Fibroblast of skin of left quadriceps (primary cell): ENCODE measurements around the gene G3BP1.
A peak's percentile ranks its signal among the peaks of the same experiment; 100 is the strongest.
"Not testable (repeated sequence)": the region's sequence is repeated elsewhere in the genome, so short reads cannot be mapped to it uniquely, and the experiment has no call there.

Experiments used
- DNase-seq, 2 experiments: peaks; one replicate each; pipeline ENCODE4 v3.0.0-alpha.2; 2013; ENCODE audit warnings: low read depth in 2 of 2

Gene G3BP1

DNA sequence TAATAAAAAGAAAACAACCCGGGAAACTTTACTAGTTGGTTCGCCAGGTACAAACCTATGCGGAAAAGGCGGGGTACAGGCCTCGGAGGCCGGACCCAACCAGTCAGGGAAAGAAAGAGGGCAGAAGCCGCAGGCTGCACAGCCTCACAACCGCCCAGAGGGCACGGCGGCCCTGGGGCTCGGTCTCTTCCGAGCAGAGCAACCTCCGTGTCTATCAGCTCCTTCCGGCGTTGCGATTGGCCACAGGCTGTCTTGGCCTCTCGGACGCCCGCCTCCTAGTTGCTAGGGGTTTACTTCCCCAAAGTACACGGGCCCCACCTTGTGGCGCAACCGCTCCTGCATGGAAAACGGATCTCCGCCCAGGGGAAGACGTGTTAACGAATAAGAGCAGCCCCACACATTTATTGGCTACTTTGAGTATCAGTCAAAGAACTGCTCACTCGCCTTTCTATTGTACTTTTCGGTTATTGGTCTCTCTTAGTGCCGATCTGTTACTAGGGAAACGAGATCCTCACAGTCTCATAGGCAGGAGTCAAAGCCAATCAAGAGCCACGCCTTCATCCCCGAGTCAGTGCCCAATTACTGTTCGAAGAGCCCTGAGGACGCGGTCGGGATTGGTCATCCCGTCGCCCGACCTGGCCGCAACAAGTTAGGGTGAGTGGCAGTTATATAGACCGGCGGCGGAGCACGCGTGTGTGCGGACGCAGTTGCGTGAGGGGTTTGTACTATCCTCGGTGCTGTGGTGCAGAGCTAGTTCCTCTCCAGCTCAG, at the start of gene G3BP1:
TSS of gene G3BP1 (plus strand) at position 696 of the 770 bp plus-strand sequence. CDS start 14,667 bp downstream, outside the sequence.
- DNase-seq: peak; percentile 100

DNA sequence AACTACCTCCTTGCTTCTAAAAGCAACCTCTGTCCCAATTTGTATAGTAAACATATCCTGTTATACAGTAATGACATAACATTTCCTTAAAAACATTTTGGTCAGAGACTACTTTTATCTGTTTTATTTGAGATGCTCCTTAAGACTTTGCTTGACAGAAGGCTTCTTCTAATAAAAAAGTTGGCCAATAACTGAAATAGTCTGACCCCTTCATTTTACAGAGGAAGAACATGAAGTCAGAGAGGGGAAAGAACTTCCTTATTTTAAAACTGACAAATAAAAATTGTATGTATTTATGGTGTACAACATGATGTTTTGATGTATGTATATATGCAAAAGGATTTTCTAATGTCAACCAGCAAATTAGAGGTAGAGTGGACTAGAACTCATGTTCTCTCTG, 49.2 kb upstream of the G3BP1 start:
- no peak for DNase-seq

DNA sequence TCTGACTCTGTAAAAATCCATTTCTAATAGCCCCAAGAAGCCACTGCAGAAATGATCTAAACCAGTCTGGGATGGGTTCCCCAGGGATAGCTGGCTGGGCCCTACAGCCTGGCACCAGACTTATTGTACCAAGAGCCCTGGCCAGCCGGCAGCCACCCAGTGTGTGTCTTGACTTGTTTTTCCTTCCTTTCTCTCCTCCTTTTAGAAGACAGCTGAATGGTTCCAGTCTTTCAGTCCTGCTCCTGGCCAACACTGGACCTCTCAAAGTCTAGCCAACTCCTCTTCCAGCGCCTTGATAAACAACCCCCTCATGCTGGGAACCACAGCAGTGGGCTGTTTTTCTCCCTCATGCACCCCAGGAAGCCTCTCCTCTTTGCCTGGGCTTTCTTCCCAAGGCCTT, 47.4 kb upstream of the G3BP1 start:
- no peak for DNase-seq

DNA sequence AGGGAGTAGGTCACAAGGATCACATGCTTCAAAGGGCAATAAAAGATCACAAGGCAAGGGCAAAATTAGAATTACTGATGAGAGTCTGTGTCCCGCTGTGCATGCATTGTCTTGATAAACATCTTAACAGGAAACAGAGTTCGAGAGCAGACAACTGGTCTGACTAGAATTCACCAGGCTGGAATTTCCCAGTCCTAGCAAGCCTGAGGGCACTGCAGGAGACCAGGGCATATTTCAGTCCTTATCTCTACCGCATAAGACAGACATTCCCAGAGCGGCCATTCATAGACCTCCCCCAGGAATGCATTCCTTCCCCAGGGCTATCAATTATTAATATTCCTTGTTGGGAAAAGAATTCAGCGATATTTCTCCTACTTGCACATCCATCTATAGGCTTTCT, 42.2 kb upstream of the G3BP1 start:
- not testable (repeated sequence) for DNase-seq

DNA sequence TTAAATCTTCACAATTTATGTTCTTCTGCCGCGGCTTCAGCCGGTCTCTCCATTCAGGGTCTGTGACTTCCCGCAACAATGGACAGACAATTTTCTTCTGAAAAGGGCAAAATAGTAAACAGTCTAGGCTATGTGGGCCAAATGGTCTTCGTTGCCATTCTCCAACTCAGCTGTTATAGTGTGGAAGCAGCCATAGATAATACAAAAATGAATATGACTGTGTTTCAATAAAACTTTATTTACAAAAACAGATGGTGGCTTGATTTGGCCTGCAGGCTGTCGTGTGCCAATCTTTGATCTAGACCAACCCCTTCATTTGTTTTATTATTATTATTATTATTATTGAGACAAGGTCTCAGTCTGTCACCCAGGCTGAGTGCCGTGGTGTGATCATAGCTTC, 41.4 kb upstream of the G3BP1 start:
- DNase-seq: no peak

DNA sequence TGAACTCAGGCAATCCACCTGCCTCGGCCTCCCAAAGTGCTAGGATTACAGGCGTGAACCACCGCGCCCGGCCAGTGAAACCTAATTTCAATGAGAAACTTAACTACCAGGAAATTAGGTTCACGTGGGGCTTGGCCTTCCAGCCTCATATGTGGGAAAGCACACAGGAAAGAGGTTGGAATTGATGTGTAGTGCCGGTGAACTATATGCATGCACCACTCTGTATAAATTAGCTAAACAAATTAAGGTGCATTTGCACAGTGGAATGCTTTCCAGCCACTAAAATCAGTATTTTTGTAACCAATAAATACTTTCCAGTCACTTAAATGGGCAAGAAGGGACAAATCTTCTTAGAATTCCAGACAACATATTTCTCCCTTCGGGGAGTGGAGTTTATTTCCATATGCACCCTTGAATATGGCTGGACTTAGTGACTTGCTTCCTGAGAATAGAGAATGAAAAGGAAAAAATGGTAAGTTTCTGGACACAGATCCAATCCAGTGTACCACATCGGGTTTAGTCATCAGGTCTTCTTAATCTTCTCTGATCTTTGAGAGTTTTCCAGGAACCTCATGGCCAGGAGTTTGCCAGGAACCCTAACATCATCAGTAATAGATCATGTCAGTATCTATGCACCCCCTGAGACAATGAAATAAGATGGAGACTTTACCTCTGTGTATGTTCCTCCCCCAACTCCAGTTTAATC, 38.2 kb upstream of the G3BP1 start:
- DNase-seq: peak; percentile 70 to 76

DNA sequence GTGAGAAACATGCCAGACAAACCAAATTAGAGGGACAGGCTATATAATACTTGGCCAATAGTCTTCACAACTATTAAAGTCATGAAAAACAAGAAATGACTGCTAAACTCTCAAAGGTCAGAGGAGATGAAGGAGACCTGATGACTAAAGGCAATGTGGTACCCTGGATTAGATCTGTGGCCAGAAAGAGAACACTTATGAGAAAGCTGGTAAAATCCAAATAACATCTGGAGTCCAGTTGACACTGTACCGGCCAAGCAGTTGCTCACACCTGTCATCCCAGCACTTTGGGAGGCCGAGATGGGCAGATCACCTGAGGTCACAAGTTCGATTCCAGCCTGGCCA, 37.7 kb upstream of the G3BP1 start:
- no peak for DNase-seq

DNA sequence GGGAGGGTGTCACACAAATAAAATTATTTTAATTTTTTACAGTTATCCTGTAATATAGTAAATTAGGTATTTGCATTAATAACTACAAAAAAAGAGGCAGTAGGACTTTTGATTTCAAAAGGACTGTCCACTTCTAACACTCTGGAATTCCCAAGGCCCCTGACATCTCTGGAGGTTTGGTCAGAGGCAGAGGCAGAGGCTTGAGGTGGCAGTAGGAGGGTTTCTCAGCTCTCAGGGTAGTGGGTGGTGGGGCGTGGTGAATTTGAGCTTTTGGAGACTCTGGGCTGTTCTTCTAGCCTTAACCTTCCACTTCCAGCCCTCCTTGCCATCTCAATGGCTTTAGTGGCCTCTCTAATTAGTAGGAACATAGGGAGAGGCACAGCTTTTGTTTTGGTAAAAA, 36.1 kb upstream of the G3BP1 start:
- no peak for DNase-seq

DNA sequence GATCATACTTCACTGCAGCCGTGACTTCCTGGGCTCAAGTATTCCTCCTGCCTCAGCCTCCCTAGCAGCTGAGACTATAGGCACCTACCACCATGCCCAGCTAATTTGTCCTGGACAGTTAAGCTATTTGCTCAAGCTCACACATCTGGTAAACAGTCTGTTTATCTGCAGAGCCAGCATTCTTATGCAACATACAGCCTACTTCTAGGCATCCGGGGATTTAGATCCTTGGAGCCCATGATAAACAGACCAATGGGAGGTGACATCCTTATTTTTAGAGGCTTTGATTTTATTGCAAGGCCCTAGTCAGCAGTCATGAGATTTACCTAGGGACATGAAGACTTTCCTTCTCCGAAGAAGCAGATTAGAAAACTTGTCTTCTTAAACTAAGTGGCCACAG, 34.3 kb upstream of the G3BP1 start:
- DNase-seq: no peak

DNA sequence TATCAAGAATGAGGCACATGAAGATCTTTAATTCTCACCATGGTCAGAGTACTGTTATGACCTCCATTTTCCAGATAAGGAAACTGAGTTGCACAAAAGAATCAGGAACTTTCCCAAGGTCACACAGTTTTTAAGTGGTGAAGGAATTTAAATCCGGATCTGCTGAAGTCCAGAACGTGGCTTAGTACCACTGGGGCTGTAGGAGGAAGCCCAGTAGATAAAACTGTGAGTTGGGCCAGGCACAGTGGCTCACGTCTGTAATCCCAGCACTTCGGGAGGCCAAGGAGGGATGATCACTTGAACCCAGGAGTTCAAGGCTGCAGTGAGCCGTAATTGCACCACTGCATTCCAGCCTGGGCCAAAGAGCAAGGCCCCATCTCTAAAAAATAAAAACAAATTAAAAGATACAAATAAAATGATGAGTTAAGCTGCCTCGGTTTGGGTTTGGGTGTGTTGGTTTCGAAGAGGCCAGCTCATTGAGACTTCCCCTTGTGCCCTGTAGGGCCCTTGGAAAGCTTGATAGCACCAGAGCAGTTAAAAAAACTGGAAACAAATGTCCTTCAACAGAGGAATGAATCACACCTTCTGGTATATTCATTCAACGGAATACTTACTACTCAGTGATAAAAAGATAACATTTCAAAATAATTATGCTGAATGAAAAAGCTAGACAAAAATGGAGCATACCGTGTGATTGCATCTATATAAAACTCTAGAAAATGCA, 33.5 kb upstream of the G3BP1 start:
- no peak for DNase-seq

DNA sequence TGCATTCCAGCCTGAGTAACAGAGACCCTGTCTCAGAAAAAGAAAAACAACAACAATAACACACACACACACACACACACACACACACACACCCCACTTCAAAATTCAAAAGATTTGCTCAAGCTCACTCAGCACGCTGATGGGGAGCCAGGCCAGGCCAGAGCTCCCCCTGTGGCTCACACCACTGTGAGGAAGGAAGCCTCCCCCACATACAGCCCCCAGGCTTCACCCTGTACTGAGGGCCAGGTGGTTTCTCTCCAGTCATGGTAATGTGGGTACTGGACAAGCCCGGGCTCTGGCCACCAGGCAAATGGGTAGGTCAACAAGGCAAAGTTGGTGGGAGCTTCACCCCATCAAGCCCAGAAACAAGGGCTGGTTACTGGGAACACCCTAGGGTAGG, 32.4 kb upstream of the G3BP1 start:
- DNase-seq: no peak

DNA sequence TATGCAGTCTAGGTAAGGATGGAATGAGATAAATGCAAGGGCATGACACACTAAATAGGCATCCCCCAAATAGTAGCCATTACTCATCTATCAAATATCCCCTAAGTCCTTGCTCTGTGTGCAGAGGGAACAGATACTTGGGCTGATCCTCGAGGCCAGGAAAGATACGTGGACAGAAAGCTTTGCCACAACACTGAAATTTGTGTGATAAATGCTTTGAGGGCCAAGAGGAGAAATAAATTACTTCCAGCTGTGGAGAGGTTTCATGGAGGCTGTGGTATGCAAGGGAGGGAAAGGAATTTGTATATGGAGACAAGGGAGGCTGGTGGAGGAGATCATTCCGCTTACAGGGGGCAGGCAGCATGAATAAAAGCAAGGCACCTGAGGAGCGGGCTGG, 31.8 kb upstream of the G3BP1 start:
- DNase-seq: peak; percentile 99

DNA sequence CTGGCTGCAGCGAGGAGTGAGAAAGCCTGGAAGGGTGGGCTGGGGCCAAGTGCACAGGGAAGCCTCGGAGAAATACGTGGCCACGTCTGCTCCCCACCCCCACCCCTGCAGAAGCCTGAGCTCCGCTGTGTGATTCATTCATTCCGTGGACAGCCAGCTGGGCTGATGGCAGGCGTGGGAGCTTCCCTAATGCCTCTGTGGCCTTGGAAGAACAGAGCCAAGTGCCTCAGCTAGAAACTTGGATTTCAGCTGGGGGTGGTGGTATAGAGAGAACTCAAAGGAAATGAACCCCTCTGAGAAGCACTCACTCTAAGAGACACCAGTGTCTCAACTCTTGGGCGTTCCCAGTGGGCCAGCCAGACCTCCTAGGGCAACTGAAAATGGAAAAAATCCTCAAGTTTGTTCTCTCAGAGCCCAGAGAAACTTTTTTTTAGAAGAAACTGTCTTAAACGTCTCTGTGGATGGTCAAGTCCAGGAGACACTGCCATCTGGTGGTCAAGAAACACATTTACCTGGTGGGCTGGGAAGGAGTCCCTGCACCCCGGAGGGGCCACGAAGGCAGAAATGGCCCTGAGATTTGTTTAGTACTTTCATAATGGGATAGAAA, 31.3 kb upstream of the G3BP1 start:
- peak; percentile 88 for DNase-seq

DNA sequence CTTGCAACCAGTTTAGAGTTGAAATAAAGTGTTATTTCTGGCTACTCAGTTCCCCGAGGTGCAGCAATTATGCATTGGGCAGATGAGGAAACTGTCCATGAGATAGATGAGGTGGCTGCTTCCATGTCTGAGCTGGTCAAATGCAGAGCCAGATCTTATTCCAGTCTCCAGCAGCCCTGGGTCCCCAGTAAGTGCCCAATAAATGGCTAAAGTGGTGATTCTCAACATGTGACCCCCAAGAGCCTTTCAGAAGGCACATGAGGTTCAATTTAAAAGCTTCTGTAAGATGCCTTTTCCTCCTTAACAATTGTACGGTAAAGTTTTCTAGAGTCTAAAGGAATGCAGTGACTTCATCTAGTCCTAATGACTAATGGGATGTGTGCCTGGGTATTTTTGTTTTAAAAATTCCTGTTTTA, 30.8 kb upstream of the G3BP1 start:
- DNase-seq: peak; percentile 57 to 67

DNA sequence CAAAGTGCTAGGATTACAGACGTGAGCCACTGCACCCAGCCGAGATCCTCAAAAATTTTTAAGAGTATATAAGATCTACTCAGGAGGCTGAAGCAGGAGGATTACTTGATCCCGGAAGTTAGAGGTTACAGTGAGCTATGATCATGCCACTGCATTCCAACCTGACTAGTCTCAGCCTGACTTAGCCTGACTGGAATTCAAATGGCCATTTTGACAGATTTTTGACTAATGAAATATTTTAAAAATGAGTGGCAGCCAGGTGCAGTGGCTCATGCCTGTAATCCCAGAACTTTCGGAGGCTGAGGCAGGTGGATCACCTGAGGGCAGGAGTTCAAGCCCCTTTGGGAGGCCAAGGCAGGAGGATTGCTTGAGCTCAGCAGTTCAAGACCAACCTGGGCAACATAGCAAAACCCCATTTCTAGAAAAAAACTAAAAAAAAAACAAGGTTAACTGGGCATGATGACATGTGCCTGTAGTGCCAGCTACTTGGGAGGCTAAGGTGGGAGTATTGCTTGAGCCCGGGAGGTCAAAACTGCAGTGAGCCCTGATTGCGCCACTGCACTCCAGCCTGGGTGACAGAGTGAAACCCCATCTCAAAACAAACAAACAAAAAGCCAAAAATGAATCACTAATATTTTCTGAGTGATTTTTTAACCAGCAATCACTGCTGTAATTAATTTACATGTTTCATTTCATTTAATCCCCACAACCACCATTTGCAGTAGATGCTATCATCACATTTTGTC, 29.9 kb upstream of the G3BP1 start:
- no peak for DNase-seq

DNA sequence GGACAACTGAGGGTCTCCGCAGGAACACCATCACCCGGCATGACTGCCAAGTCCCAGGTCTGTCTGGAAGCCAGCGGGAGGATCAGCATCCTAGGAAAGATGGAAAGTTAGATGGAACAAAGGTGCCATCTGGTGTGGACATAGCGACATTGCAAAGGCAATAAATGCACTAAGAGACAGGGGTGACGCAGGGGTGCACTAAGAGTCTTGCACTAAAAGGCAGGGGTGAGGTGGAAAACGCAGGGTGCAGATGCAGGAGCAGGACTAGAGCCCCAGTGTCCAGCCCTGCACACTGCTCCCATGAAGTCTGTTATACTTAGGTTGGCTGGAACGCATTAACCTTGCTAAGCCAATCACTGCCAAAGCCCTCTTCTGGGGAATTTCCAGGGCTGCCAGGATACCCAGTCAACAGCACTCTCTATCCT, 28.9 kb upstream of the G3BP1 start:
- DNase-seq: peak in 1 of 2 experiments; percentile 51

DNA sequence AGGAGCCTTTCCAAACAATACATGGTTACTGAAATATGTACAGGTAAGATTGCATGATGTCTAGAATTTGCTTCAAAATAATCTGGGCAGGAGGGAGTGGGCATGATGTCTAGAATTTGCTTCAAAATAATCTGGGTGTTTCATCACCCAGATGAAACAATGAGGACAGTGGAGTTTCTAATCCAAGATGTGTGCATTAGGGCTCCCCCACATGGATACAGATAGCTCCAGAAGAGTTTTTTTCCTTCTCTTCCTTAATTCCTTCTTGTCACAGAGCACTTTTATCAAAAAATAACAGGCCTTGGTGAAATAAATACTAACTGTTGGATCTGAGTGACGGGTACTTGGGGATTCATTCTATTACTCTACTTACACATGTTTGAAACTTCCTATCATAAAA, 28.2 kb upstream of the G3BP1 start:
- DNase-seq: no peak

DNA sequence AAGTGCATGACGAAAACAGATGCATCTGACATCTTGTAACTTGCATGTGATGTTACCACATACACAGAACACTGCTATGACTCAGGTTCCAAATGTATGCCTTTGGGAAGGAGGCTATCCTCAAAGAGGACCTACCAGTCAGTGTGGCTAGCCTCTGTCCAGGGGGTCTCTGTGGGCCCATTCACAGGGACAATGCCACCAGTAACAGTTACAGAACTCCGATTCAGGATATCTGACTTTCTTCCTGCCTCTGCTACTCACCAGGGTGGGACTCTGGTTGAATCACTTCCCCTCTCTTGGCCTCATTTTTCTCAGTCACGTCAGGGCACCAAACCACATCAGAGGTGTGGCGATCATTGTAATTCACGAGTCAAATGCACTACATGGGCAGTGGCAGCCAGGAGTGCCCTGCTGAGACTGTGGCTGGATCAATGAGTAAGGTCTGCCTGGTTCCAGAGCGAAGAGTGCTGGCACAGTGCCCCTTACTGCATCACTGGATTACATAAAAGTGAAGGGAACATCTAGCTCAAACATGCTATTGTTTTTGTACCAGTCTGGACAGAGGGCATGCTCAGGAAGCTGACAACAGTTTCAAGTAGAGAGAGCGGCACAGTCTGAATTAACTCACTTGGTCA, 26.6 kb upstream of the G3BP1 start:
- DNase-seq: peak in 1 of 2 experiments; percentile 31

DNA sequence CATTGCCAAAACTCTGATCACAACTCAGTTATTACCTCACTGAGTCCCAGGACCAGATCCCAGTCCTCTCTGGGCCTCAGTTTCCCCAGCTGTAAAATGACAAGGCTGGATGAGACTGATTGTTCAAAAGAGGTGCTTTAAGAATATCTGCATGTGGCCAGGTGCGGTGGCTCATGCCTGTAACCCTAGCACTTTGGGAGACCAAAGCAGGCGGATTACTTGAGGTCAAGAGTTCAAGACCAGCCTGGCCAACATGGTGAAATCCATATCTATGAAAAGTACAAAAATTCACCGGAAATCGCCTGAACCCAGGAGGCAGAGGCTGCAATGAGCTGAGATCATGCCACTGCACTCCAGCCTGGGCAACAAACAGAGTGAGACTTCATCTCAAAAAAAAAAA, 21.6 kb upstream of the G3BP1 start:
- no peak for DNase-seq

DNA sequence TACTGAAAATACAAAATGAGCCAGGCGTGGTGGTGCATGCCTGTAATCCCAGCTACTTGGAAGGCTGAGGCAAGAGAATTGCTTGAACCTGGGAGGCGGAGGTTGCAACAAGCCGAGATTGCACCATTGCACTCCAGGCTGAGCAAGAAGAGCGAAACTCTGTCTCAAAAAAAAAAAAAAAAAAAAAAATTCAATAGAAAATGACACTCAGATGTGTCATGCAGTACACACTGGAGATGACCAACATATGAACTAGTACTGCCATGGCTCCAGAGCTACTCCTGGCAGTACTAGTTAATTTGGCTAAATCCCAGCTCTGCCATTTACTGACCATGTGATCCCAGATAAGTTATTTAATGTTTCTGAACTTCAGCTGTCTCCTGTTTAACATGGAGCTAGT, 20.7 kb upstream of the G3BP1 start:
- no peak for DNase-seq

DNA sequence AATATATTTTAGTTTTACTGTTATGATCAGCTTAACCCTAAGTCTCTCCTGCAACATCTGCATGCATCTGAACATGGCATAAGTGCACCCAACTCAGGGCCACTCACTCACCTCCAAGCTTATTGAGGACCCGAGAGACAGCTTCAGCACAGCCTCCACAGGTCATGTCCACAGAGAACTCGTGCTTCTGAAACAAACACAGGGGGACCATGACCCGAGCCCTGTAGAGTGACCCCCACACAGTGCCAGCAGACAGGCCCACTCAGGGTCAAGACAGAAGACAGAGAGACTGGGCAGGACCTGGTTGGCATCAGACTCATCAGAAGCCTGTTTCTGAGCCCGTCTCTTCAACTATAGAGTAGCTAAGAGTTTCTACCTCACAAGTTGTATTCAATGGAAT, 20.2 kb upstream of the G3BP1 start:
- no peak for DNase-seq
